C1 segment of cervical spinal cord (tissue), 14 donors: ENCODE data around the gene RFC3.

Experiments used
- DNase-seq, 14 donors: peaks; one replicate each; lab custom pipeline; 2025; lab: John Stamatoyannopoulos, UW

Gene RFC3

DNA sequence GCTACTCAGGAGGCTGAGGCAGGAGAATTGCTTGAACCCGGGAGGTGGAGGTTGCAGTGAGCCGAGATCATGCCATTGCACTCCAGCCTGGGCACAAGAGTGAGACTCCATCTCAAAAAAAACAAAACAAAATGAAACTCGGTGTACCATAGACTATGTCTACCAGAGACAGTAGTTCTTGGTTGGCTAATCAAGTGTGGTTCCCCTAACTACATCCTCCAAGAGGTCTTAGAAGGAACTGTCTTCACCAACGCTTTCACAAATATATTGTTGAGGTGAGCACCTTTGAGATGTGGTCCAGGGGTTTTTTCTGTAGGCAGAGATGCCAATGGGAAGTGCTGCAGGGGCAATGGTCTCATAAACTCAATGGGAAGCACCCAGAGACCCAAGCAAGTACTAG lies 48.0 kb downstream of the RFC3 start:
- DNase-seq = no peak

- DNase-seq = no peak
Observed at GRCh38 chr13:33867472-33867871, 49.5 kb downstream of the RFC3 start.

- no peak for DNase-seq
Observed at GRCh38 chr13:33868343-33868994, 50.5 kb downstream of the RFC3 start.

DNA sequence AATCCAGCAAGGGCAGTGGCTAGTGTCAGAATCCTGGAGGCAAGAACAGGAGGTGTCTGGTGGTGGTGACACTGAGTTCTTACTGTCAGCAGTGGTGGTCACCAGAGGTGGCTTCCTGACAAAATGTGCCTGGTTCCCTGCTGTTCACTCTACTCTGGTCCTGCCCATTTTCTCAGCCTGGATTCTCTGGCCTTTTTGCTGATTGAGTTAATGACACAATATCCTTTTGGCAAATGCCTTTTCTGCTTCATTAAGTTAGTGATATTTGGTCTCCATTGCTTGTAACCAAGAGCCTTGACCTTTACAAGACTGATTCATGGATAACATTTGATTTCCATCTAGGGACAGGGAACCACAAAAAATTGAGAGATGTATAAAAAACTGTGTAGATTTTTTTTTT lies 51.1 kb downstream of the RFC3 start:
- DNase-seq = no peak

DNA sequence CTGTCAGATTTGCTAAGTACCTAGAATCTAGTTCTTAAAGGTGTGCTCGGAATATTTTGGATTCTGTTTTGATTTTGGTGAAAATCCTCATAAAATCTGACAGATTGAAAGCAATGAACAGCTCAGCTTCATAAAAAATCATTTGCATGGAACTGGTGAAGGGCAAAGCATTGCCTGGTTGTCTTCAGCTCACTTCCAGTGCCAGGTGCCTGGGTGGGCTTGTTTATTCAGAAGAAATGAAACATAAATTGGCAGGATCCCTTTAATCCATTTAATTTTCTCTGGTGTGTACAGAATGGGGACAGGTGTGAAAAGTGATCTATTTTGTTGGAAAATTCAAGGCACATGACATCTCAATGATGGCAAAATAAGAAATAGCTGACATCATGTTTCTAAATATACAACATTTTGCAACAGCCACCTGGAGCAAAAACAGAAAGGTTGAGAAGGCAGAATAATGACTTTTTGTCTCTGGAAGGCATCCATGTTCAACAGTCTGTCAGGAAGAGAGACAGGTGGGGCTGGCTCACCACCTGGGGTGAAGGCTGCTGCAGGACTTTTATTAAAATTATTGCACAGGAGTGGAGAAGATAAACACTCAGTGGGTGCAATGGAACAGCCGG lies 52.2 kb downstream of the RFC3 start:
- DNase-seq = peak in 5 of 14 donors; percentile 1 to 99 (median 40)

DNA sequence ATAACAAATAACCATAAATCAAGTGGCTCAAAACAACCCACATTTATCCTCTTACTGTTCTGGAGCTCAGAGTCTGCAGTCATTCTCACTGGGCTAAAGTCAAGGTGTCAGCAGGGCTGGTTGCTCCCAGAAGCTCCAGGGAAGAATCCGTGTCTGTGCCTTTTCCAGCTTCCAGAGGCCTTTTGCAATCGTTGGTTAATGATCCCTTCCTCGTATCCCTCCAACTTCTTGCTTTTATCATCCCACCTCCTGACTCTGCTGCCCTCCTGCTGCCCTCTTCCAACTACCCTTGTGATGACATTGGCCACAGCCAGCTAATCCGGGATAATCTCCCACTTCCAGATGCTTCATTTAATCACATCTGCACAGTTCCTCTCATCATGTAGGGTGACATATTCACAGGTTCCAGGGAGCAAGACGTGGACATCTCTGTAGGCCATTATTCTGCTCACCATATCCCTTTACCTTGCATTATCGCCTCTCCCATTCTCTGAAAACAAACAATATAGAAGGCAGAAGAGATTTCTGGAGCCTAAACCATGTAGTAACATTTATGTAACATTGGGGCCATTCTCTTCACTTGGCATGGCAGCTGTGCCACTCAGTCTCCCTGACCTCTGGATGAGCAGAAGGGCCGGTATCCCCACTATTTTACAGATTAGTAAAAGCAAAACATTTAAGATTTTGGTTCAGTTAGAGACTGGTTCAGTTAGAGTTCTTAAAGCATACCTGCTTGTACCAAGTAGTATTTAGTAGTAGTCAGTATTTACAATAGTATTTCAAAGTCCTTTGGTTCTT lies 53.5 kb downstream of the RFC3 start:
- peak in 1 of 14 donors; percentile 33 for DNase-seq

DNA sequence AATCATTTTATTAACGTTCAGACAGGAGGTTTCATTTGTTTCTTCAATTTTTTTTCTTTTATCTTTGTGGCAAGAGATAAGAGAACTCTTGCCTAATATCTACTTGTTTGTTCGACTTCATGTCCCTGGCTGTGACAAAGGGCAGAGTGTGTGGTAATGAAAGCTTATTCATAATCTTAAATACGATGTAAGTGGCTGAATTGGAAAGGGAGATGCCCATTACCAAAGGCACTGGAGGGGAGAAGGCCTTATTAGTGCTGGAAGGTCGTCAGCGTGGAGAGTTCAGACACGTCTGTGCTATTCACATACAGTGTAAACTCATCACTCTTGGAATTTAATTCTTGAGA lies 54.0 kb downstream of the RFC3 start:
- DNase-seq = no peak

DNA sequence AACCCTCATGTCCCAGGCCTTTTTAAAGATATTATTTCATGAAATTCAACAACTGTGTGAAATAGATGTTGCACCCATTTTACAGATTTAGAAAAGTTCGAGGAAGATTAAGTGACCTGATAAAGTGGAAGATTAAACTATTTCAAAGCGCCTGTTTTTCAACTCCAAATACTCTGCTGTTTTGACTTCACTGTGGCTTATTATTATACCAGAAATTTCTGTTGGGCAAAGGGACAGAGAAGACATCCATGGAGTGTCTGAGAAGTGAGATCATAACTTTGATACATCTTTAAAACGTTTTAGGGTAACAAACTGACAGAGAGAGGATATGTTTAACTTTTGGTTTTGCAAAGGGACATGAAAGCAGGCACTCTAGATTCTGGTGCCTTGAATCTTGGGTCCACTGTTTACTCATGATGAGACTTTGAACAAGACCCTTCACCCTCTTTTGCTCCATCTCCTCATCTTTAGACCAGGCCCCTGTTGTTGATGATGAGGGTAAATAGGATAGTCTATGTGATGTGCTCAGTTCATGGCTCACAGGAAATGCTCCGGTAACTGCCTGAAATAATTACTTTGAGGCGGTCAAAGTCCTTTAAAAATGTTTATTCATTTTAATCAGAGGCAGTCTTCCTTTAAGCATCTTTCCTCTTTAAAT lies 55.4 kb downstream of the RFC3 start:
- no peak for DNase-seq

GRCh38 chr13:33874871-33875270 lies 56.9 kb downstream of the RFC3 start:
- no peak for DNase-seq

- no peak for DNase-seq
Observed at GRCh38 chr13:33875618-33876401, 57.9 kb downstream of the RFC3 start.

DNA sequence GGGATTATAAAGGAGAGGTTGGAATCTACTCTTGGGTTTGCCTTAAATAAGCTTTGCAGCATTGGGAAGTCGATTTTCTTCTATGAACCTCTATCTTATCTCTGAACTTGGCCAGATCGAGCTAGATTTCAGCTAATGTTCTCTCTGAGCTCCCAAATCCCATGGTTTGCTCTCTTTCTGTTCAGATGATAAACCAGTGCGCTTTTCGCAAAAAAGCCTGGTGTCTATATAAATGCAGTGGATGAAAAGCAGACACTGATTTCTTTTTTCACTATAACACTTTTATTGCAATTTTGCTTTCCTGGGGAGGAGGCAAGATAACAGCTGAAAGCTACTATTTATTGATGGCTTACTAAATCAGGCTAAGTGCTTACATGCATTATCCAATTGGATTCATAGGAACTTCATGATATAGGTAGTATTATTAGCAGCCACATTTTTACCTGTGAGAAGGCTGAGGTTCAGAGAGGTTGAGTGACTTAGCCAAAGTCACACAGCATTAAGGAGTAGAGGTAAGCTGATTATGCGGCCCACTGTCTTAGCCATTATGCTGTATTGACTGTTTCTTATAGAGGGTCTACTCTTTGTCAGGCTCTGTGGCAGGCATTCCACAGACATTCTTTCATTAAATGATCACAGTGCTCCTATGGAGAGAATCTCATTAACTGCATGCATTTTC lies 58.9 kb downstream of the RFC3 start:
- no peak for DNase-seq

DNA sequence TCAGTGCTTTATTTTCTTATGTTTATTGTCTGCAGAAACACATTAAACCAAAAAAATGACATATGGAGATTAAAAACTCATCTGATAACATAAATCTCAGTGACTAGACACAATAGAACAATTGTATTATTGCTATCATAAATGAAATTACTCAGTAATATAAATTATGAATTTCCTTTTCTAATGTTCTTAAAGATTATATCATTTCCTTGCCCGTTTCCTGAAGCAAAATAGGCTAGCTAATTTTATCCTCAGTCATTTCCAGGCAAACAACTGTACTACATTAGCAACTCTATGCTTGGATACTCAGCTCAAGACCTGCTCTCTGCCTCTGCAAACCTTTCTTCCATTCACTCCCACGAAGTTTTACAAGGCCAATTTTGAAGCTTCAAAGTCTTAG lies 61.2 kb downstream of the RFC3 start:
- no peak for DNase-seq

DNA sequence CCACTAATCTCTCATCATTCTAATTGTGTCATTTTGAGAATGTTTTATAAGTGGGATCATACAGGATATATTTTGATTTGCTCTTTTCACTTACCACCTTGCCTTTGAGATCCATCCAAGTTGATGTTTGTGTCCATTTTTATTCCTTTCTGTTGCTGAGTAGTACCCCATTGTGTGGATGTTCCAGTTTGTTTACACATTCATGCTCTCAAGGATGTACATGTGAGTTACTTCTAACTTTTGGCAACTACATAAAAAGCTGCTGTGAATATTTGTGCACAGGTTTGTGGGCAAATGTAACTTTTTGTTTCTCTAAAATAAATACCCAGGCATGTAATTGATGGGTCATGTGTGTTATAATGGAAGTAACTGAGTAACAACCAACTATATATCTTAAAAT lies 64.9 kb downstream of the RFC3 start:
- DNase-seq = no peak

DNA sequence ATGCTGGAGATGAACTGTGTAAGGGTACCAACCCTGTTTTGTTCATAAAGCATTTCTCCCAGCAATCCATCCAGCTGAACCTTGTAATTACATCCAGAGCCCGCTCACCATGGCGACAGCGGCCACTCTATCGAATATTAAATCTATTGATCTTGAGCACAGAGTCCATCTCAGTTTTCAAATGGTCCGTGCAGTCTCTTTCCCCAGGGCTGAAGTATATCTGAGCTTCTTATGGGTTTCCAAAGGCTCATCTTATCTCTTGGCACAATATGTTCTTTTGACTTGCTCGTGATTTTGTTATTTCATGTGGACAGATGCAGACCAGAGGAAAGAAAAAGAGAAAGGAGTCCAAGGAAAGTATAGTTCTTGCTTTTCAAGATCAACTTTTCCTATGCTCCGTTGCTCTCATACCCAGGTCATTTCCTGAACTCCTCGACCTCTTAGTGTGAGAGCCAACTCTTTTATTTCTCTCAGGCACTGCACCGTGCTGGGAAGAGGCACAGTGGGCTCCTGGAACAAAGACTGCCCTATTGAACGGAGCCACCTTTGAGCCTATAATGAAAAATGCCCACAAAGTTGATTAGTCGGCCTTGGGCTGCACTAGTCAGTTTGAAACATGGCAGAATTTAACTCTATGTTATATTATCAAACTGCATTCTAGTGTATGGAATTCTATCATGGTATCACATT lies 66.7 kb downstream of the RFC3 start:
- no peak for DNase-seq
